Prostate gland (tissue), 2 donors: ENCODE data around the gene SERPINA4.

Source experiments
- POLR2A ChIP-seq: fragments of 450-650 bp; IDR thresholded peaks from one replicate; pipeline ENCODE4 v1.6.1; 2016; ENCODE audit warnings: antibody characterized with exemption, mild to moderate bottlenecking
- TF ChIP-seq, protein P1 (sequence below), 4 experiments: fragments of 200-600 bp in 2 of 4; fragments of 450-650 bp in 2 of 4; sonication (generic) in 2 of 4; IDR thresholded peaks; 1 replicate in 3 of 4; 2 replicates in 1 of 4; pipeline ENCODE4 v1.5.1; 2016 to 2019; ENCODE audit warnings: antibody characterized with exemption in 4 of 4, mild to moderate bottlenecking in 2 of 4, moderate library complexity in 2 of 4

DNA sequence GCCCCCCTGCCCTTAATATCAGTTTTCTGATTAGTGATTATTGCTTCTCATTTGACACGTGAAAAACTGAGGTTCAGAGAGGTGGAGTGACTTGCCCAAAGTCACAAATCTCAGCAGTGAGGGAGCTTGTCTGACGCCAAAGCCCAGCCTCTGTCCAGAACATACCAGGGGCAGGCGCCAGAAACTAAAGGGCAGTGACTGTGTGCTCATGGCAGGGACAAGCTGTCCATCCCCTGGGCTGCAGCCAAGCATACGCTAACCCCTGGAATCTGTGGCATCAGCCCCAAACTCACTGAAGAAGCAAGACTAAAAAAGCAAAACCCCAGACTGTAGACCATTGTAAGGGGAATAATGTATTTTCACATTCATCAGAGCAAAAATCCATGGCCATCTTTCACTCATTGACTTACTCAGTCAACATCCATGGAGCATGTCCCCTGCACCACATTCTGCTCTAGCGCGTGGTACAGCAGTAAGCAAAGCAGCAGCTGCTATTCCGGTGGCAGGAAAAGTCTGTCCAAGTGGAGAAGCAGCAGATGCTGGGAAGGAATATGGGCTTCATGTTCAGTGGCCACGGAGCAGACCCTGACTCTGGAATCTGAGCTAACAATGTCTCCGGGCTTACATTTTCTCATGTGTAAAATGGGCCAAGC lies 1.5 kb upstream of the SERPINA4 start:
- TF ChIP-seq, protein P1, sequence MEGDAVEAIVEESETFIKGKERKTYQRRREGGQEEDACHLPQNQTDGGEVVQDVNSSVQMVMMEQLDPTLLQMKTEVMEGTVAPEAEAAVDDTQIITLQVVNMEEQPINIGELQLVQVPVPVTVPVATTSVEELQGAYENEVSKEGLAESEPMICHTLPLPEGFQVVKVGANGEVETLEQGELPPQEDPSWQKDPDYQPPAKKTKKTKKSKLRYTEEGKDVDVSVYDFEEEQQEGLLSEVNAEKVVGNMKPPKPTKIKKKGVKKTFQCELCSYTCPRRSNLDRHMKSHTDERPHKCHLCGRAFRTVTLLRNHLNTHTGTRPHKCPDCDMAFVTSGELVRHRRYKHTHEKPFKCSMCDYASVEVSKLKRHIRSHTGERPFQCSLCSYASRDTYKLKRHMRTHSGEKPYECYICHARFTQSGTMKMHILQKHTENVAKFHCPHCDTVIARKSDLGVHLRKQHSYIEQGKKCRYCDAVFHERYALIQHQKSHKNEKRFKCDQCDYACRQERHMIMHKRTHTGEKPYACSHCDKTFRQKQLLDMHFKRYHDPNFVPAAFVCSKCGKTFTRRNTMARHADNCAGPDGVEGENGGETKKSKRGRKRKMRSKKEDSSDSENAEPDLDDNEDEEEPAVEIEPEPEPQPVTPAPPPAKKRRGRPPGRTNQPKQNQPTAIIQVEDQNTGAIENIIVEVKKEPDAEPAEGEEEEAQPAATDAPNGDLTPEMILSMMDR (IDR thresholded peaks at IDR 0.05), result no peak
- TF ChIP-seq POLR2A, result no peak
